Neuron (in vitro differentiated cells): ENCODE data around the gene SSBP2.

Experiments used
- H2AFZ ChIP-seq: one replicate; pipeline ENCODE4 v1.6.1; 2013; ENCODE audit warnings: low read depth, mild to moderate bottlenecking, inconsistent platforms, low read length, moderate library complexity
- H3K27me3 ChIP-seq: one replicate; pipeline ENCODE4 v1.6.1; 2013; ENCODE audit warnings: low read length; ENCODE audit not compliant: insufficient read depth
- H3K36me3 ChIP-seq: one replicate; pipeline ENCODE4 v1.6.1; 2013; ENCODE audit warnings: low read length; ENCODE audit not compliant: insufficient read depth
- H3K4me1 ChIP-seq: one replicate; pipeline ENCODE4 v1.6.1; 2013; ENCODE audit warnings: low read length; ENCODE audit not compliant: insufficient read depth
- H3K4me3 ChIP-seq: 2 replicates; pipeline ENCODE4 v1.5.1; 2013; ENCODE audit warnings: mild to moderate bottlenecking, low read length, moderate library complexity
- H3K9me3 ChIP-seq: one replicate; pipeline ENCODE4 v1.6.1; 2013; ENCODE audit warnings: low read length

Gene SSBP2

GRCh38 chr5:81590498-81591384 lies 160.2 kb downstream of the SSBP2 start:
- Histone ChIP-seq H3K4me1 (no peaks in the 10 kb centered on the region), H3K27me3 (no peaks in the 10 kb centered on the region), H2AFZ (no peak overlapping the region), H3K4me3 (no peak overlapping the region), H3K9me3 (peaks cover 3% of the 10 kb centered on the region), H3K36me3 (peaks cover 2% of the 10 kb centered on the region)

GRCh38 chr5:81579262-81579924 lies 171.5 kb downstream of the SSBP2 start:
- Histone ChIP-seq H3K27me3 (no peaks in the 10 kb centered on the region), H3K36me3 (peaks cover 7% of the 10 kb centered on the region), H3K4me3 (no peak overlapping the region), H3K4me1 (no peaks in the 10 kb centered on the region), H2AFZ (no peak overlapping the region), H3K9me3 (no peaks in the 10 kb centered on the region)

- H3K36me3 ChIP-seq = peaks cover 10% of the 10 kb centered on the region
- H3K9me3 ChIP-seq = no peaks in the 10 kb centered on the region
- no peak overlapping the region for H2AFZ ChIP-seq
Observed at GRCh38 chr5:81577091-81577490, 173.8 kb downstream of the SSBP2 start.

GRCh38 chr5:81575924-81576323 lies 175.0 kb downstream of the SSBP2 start:
- Histone ChIP-seq H3K4me1 (no peaks in the 10 kb centered on the region), H3K27me3 (no peaks in the 10 kb centered on the region), H3K4me3 (no peak overlapping the region), H3K36me3 (peaks cover 10% of the 10 kb centered on the region), H2AFZ (no peak overlapping the region), H3K9me3 (no peaks in the 10 kb centered on the region)

More at GRCh38 chr5:81577091-81577490, 173.8 kb downstream of the SSBP2 start:
- no peak overlapping the region for H3K4me3 ChIP-seq
- no peaks in the 10 kb centered on the region for H3K27me3 ChIP-seq
- H3K4me1 ChIP-seq = no peaks in the 10 kb centered on the region

GRCh38 chr5:81572201-81572600 lies 178.7 kb downstream of the SSBP2 start:
- no peaks in the 10 kb centered on the region for H3K27me3 ChIP-seq
- peaks cover 12% of the 10 kb centered on the region for H3K36me3 ChIP-seq
- peaks cover 3% of the 10 kb centered on the region for H3K9me3 ChIP-seq
- H3K4me1 ChIP-seq = no peaks in the 10 kb centered on the region
- H2AFZ ChIP-seq = no peak overlapping the region
- no peak overlapping the region for H3K4me3 ChIP-seq

- H3K9me3 ChIP-seq = no peaks in the 10 kb centered on the region
- H3K36me3 ChIP-seq = no peaks in the 10 kb centered on the region
- no peak overlapping the region for H3K4me3 ChIP-seq
- no peaks in the 10 kb centered on the region for H3K27me3 ChIP-seq
- no peak overlapping the region for H2AFZ ChIP-seq
- no peaks in the 10 kb centered on the region for H3K4me1 ChIP-seq
Observed at GRCh38 chr5:81558188-81558587, 192.7 kb downstream of the SSBP2 start.

- H2AFZ ChIP-seq = no peak overlapping the region
- no peak overlapping the region for H3K4me3 ChIP-seq
- H3K4me1 ChIP-seq = no peaks in the 10 kb centered on the region
Observed at GRCh38 chr5:81556809-81557208, 194.1 kb downstream of the SSBP2 start.

GRCh38 chr5:81555865-81556264 lies 195.0 kb downstream of the SSBP2 start:
- H3K4me3 ChIP-seq = no peak overlapping the region
- no peaks in the 10 kb centered on the region for H3K27me3 ChIP-seq
- no peaks in the 10 kb centered on the region for H3K9me3 ChIP-seq
- no peaks in the 10 kb centered on the region for H3K4me1 ChIP-seq
- H2AFZ ChIP-seq = no peak overlapping the region
- H3K36me3 ChIP-seq = no peaks in the 10 kb centered on the region

More at GRCh38 chr5:81556809-81557208, 194.1 kb downstream of the SSBP2 start:
- Histone ChIP-seq H3K36me3 (no peaks in the 10 kb centered on the region), H3K27me3 (no peaks in the 10 kb centered on the region), H3K9me3 (no peaks in the 10 kb centered on the region)

GRCh38 chr5:81554647-81555046 lies 196.2 kb downstream of the SSBP2 start:
- Histone ChIP-seq H3K4me1 (no peaks in the 10 kb centered on the region), H2AFZ (no peak overlapping the region), H3K27me3 (no peaks in the 10 kb centered on the region), H3K4me3 (no peak overlapping the region), H3K36me3 (peaks cover 5% of the 10 kb centered on the region), H3K9me3 (no peaks in the 10 kb centered on the region)

GRCh38 chr5:81553567-81554212 lies 197.2 kb downstream of the SSBP2 start:
- H3K36me3 ChIP-seq = peaks cover 7% of the 10 kb centered on the region
- H3K4me1 ChIP-seq = no peaks in the 10 kb centered on the region
- no peaks in the 10 kb centered on the region for H3K27me3 ChIP-seq
- H3K9me3 ChIP-seq = no peaks in the 10 kb centered on the region
- H2AFZ ChIP-seq = no peak overlapping the region
- H3K4me3 ChIP-seq = no peak overlapping the region

GRCh38 chr5:81552852-81553566 lies 197.9 kb downstream of the SSBP2 start:
- no peaks in the 10 kb centered on the region for H3K27me3 ChIP-seq
- H3K4me1 ChIP-seq = no peaks in the 10 kb centered on the region
- no peak overlapping the region for H3K4me3 ChIP-seq
- H3K9me3 ChIP-seq = no peaks in the 10 kb centered on the region
- H3K36me3 ChIP-seq = peaks cover 7% of the 10 kb centered on the region
- H2AFZ ChIP-seq = no peak overlapping the region

GRCh38 chr5:81549123-81549522 lies 201.8 kb downstream of the SSBP2 start:
- no peak overlapping the region for H2AFZ ChIP-seq
- H3K9me3 ChIP-seq = no peaks in the 10 kb centered on the region
- no peaks in the 10 kb centered on the region for H3K27me3 ChIP-seq
- H3K4me1 ChIP-seq = no peaks in the 10 kb centered on the region
- no peak overlapping the region for H3K4me3 ChIP-seq
- peaks cover 7% of the 10 kb centered on the region for H3K36me3 ChIP-seq
